ENCODE results near the gene GEN1. TPM values are rescaled to one million over a fixed set of nuclear protein-coding genes. Genes with fewer than 3 reads are reported as not detected.

GEN1 gene
- total and polyA plus RNA-seq, 2 donors: 6.6 to 9.5 TPM

- Histone ChIP-seq H3K4me1 (ENCODE audit: control insufficient read depth in 2 of 2, insufficient read depth in 2 of 2, low read length in 2 of 2) (no peaks in the 10 kb centered on the region), H3K27ac (ENCODE audit: low read depth in 1 of 2, low read length in 1 of 2) (no peak overlapping the region), H3K4me3 (ENCODE audit: low read length in 2 of 2) (no peak overlapping the region), H3K9me3 (ENCODE audit: control insufficient read depth in 2 of 2, insufficient read depth in 1 of 2, low read length in 1 of 2) (no peaks in the 10 kb centered on the region), H3K36me3 (ENCODE audit: control insufficient read depth in 2 of 2, insufficient read depth in 2 of 2, low read length in 1 of 2) (no peaks in the 10 kb centered on the region), H3K27me3 (ENCODE audit: control insufficient read depth in 2 of 2, insufficient read depth in 1 of 2, low read length in 1 of 2) (no peaks in the 10 kb centered on the region)
- DNase-seq (ENCODE audit: low read depth in 6 of 9, low spot score in 9 of 9): no peak
- WGBS: 66% methylated on average over 7 of the region's 7 CpGs
These were observed 45.6 kb downstream of the GEN1 start for GRCh38 chr2:17799301-17800120.

- no peak for DNase-seq (ENCODE audit: low read depth in 6 of 9, low spot score in 9 of 9)
- Histone ChIP-seq H3K27me3 (ENCODE audit: control insufficient read depth in 2 of 2, insufficient read depth in 1 of 2, low read length in 1 of 2) (no peaks in the 10 kb centered on the region), H3K4me3 (ENCODE audit: low read length in 2 of 2) (no peak overlapping the region), H3K27ac (ENCODE audit: low read depth in 1 of 2, low read length in 1 of 2) (no peak overlapping the region), H3K36me3 (ENCODE audit: control insufficient read depth in 2 of 2, insufficient read depth in 2 of 2, low read length in 1 of 2) (no peaks in the 10 kb centered on the region), H3K4me1 (ENCODE audit: control insufficient read depth in 2 of 2, insufficient read depth in 2 of 2, low read length in 2 of 2) (no peaks in the 10 kb centered on the region), H3K9me3 (ENCODE audit: control insufficient read depth in 2 of 2, insufficient read depth in 1 of 2, low read length in 1 of 2) (no peaks in the 10 kb centered on the region)
- 71% methylated on average over 5 of the region's 5 CpGs for WGBS
These were observed 46.3 kb downstream of the GEN1 start for GRCh38 chr2:17800219-17800618.

DNA sequence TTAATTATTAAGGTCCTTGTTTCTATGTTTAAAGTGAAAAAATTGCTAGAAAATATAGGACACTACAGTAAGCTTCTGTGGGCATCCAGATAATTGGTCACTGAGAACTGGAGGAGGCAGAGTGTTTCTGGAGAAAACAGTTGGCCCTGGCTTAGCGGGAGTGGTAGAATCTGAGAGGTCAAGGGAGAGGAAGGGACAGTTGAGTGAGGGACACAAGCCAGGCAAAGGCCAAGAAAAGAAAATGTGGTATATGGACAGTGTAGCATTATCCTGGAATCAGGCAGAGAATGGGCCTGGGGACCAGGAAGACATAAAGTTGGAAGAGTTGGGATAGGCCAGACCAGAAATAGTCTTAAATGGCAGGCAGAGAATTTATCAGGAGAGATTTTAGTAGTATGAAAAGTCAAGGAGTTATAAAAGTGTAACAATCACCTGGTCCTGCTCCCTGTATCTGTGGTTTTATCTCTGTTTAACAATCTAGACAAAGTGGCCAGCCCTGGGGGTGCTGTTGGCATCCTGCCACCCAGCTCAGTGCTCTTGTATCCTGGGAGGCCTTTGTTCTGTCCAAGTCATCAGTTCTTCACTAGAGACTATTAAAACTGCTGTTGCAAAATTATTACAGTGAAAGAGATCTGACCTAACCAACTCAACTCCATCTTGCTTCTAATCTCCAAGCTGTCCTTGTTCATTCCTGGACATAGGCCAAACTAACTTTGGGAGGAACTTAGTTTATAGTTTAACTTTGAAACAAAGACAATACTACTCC is 46.9 kb downstream of the GEN1 start:
- 90% methylated on average over 1 of the region's 1 CpG for WGBS

DNA sequence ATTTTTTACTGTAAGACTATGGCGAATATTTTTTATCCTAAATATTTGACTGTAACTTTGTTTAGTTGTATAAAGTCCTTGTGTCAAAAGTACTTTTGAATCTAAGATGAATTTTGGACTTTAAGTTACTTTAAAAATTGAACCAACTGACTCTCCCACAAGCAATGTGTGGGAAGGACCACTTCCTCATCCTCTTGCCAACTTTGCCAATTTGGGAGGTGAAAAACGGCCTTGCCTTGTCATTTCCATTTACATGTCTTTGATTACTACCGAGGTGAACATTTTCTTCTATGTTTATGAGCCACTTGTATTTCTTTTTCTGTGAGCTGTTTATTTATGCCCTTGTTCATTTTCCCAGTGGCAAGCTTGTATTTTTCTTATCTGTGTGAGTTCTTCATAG is 49.6 kb downstream of the GEN1 start:
- Histone ChIP-seq H3K27me3 (ENCODE audit: control insufficient read depth in 2 of 2, insufficient read depth in 1 of 2, low read length in 1 of 2) (no peaks in the 10 kb centered on the region), H3K4me3 (ENCODE audit: low read length in 2 of 2) (no peak overlapping the region), H3K36me3 (ENCODE audit: control insufficient read depth in 2 of 2, insufficient read depth in 2 of 2, low read length in 1 of 2) (no peaks in the 10 kb centered on the region), H3K4me1 (ENCODE audit: control insufficient read depth in 2 of 2, insufficient read depth in 2 of 2, low read length in 2 of 2) (no peaks in the 10 kb centered on the region), H3K9me3 (ENCODE audit: control insufficient read depth in 2 of 2, insufficient read depth in 1 of 2, low read length in 1 of 2) (no peaks in the 10 kb centered on the region), H3K27ac (ENCODE audit: low read depth in 1 of 2, low read length in 1 of 2) (no peak overlapping the region)
- WGBS: 44% methylated on average over 3 of the region's 3 CpGs
- DNase-seq (ENCODE audit: low read depth in 6 of 9, low spot score in 9 of 9): no peak

More for the DNA sequence above, 46.9 kb downstream of the GEN1 start:
- Histone ChIP-seq H3K27me3 (ENCODE audit: control insufficient read depth in 2 of 2, insufficient read depth in 1 of 2, low read length in 1 of 2) (no peaks in the 10 kb centered on the region), H3K36me3 (ENCODE audit: control insufficient read depth in 2 of 2, insufficient read depth in 2 of 2, low read length in 1 of 2) (no peaks in the 10 kb centered on the region), H3K4me1 (ENCODE audit: control insufficient read depth in 2 of 2, insufficient read depth in 2 of 2, low read length in 2 of 2) (no peaks in the 10 kb centered on the region), H3K27ac (ENCODE audit: low read depth in 1 of 2, low read length in 1 of 2) (no peak overlapping the region), H3K9me3 (ENCODE audit: control insufficient read depth in 2 of 2, insufficient read depth in 1 of 2, low read length in 1 of 2) (no peaks in the 10 kb centered on the region), H3K4me3 (ENCODE audit: low read length in 2 of 2) (no peak overlapping the region)
- no peak for DNase-seq (ENCODE audit: low read depth in 6 of 9, low spot score in 9 of 9)

GRCh38 chr2:17804358-17804757 is 50.4 kb downstream of the GEN1 start:
- Histone ChIP-seq H3K36me3 (ENCODE audit: control insufficient read depth in 2 of 2, insufficient read depth in 2 of 2, low read length in 1 of 2) (no peaks in the 10 kb centered on the region), H3K27ac (ENCODE audit: low read depth in 1 of 2, low read length in 1 of 2) (no peak overlapping the region), H3K9me3 (ENCODE audit: control insufficient read depth in 2 of 2, insufficient read depth in 1 of 2, low read length in 1 of 2) (no peaks in the 10 kb centered on the region), H3K4me3 (ENCODE audit: low read length in 2 of 2) (no peak overlapping the region), H3K4me1 (ENCODE audit: control insufficient read depth in 2 of 2, insufficient read depth in 2 of 2, low read length in 2 of 2) (no peaks in the 10 kb centered on the region), H3K27me3 (ENCODE audit: control insufficient read depth in 2 of 2, insufficient read depth in 1 of 2, low read length in 1 of 2) (no peaks in the 10 kb centered on the region)
- 46% methylated on average over 3 of the region's 3 CpGs for WGBS
- no peak for DNase-seq (ENCODE audit: low read depth in 6 of 9, low spot score in 9 of 9)

DNA sequence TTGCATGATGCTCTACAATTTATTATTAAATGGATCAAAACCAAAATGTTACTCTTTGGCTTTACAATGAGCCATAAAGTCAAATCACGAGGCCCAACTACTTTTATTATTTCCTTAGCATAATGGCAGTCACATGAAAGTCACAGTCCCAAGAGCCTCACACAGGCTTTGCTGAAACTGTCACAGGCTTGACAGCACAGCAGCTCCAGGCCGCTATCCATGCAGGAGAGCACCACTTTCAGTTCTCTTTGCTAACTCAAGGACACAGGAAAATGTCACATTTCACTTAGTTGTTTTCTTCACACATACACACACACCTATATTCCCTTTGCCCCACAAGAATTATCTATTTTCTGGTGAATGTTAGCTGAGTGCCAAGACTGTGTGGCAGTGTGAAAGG is 51.2 kb downstream of the GEN1 start:
- 90% methylated on average over 2 of the region's 2 CpGs for WGBS
- H3K4me3 ChIP-seq (ENCODE audit: low read length in 2 of 2): no peak overlapping the region
- H3K27ac ChIP-seq (ENCODE audit: low read depth in 1 of 2, low read length in 1 of 2): no peak overlapping the region
- H3K27me3 ChIP-seq (ENCODE audit: control insufficient read depth in 2 of 2, insufficient read depth in 1 of 2, low read length in 1 of 2): no peaks in the 10 kb centered on the region
- H3K36me3 ChIP-seq (ENCODE audit: control insufficient read depth in 2 of 2, insufficient read depth in 2 of 2, low read length in 1 of 2): no peaks in the 10 kb centered on the region
- H3K9me3 ChIP-seq (ENCODE audit: control insufficient read depth in 2 of 2, insufficient read depth in 1 of 2, low read length in 1 of 2): no peaks in the 10 kb centered on the region
- no peak for DNase-seq (ENCODE audit: low read depth in 6 of 9, low spot score in 9 of 9)
- no peaks in the 10 kb centered on the region for H3K4me1 ChIP-seq (ENCODE audit: control insufficient read depth in 2 of 2, insufficient read depth in 2 of 2, low read length in 2 of 2)

DNA sequence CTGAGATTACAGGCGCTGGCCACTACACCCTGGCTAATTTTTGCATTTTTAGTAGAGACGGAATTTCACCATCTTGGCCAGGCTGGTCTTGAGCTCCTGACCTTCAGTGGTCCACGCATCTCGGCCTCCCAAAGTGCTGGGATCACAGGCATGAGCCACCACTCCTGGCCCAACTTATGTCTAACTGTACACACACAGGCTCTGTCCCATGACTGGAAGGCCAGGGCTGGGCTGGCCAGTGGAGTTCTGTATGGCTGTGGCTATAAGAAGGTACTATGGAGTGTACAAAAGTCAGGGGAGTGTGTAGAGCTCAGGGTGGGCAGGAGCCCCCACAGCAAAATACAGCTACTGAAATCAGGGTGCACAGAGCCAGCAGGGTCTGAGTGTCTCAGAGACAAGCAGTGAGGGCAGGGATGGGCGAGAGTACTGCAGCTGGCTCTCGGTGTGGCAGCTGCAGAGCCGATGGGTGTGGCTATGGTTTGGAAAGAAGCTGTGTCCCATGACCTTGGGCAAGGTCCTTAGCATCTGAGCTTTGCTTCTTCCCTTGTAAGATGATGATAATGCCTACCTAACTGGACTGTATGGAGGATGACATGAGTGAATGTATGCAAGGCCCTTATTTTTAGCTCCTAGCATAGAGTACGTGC is 51.9 kb downstream of the GEN1 start:
- Histone ChIP-seq H3K9me3 (ENCODE audit: control insufficient read depth in 2 of 2, insufficient read depth in 1 of 2, low read length in 1 of 2) (no peaks in the 10 kb centered on the region), H3K27me3 (ENCODE audit: control insufficient read depth in 2 of 2, insufficient read depth in 1 of 2, low read length in 1 of 2) (no peaks in the 10 kb centered on the region), H3K27ac (ENCODE audit: low read depth in 1 of 2, low read length in 1 of 2) (no peak overlapping the region), H3K36me3 (ENCODE audit: control insufficient read depth in 2 of 2, insufficient read depth in 2 of 2, low read length in 1 of 2) (no peaks in the 10 kb centered on the region), H3K4me1 (ENCODE audit: control insufficient read depth in 2 of 2, insufficient read depth in 2 of 2, low read length in 2 of 2) (no peaks in the 10 kb centered on the region), H3K4me3 (ENCODE audit: low read length in 2 of 2) (no peak overlapping the region)
- 85% methylated on average over 8 of the region's 8 CpGs for WGBS
- no peak for DNase-seq (ENCODE audit: low read depth in 6 of 9, low spot score in 9 of 9)

DNA sequence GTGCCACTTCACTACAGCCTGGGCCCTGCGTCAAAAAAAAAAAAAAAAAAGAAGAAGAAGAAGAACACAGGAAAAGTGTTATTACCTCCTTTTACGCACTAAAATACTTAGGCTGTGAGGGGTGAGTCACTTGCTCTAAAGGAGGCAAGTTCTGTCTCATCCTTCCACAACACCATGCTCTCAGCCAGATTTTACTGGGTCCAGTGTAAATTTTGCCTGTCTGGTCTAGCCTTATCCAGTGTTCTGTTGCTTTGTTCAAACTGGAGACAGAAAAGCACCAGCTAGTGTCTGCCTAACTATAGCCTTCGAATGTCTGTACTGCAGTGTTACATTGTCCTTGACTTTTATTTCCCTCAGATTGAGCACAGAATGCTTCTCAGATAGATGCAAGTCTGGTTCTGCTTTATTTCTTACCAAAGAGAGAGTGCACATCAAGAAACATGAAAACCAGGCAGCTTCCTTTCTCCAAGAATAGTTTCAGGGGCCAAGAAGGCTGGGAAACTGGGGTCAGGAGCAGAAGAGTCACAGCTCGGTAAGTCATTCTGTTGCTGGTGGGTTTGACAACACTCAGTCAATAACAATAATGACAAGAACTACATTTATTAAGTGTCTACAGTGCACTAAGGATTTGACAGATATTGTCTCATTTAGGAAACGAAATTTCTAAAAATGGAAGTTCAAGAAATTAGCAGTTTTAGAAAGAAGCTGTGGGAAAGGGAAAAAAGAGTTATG is 59.2 kb downstream of the GEN1 start:
- DNase-seq (ENCODE audit: low read depth in 6 of 9, low spot score in 9 of 9): no peak
- H3K4me3 ChIP-seq (ENCODE audit: low read length in 2 of 2): no peak overlapping the region
- 80% methylated on average over 5 of the region's 5 CpGs for WGBS
- H3K27me3 ChIP-seq (ENCODE audit: control insufficient read depth in 2 of 2, insufficient read depth in 1 of 2, low read length in 1 of 2): no peaks in the 10 kb centered on the region
- H3K4me1 ChIP-seq (ENCODE audit: control insufficient read depth in 2 of 2, insufficient read depth in 2 of 2, low read length in 2 of 2): no peaks in the 10 kb centered on the region
- H3K9me3 ChIP-seq (ENCODE audit: control insufficient read depth in 2 of 2, insufficient read depth in 1 of 2, low read length in 1 of 2): no peaks in the 10 kb centered on the region
- H3K27ac ChIP-seq (ENCODE audit: low read depth in 1 of 2, low read length in 1 of 2): peak overlapping the region in 1 of 2 donors; percentile 39
- no peaks in the 10 kb centered on the region for H3K36me3 ChIP-seq (ENCODE audit: control insufficient read depth in 2 of 2, insufficient read depth in 2 of 2, low read length in 1 of 2)
